CD4-positive, alpha-beta T cell (primary cell): ENCODE data around the gene KCND1. TPM values are rescaled to one million over a fixed set of nuclear protein-coding genes. Genes with fewer than 3 reads are reported as not detected.

Experiments
- ATAC-seq: fragments of 200-7000 bp; cut with Tn5 transposase; one replicate; pipeline ENCODE4 v1.10.0; 2022; ENCODE audit warnings: mild to moderate bottlenecking; ENCODE audit not compliant: poor library complexity
- CTCF ChIA-PET: fragments of 350-600 bp; sonication (Branson Sonifier 250); formaldehyde crosslinking; loops from one replicate; lab custom pipeline; 2021; ENCODE audit warnings: antibody characterized with exemption, inconsistent platforms; lab: Charles Lee
- POLR2A ChIA-PET: fragments of 350-600 bp; sonication (Branson Sonifier 250); formaldehyde crosslinking; loops from one replicate; lab custom pipeline; 2021; ENCODE audit warnings: antibody characterized with exemption, inconsistent platforms; lab: Charles Lee
- DNase-seq, 14 experiments: peaks; one replicate each; pipeline ENCODE4 v3.0.0-alpha.2; 2013 to 2020; ENCODE audit warnings: mixed read lengths in 2 of 14
- H3K27ac ChIP-seq, 2 donors: one replicate each; pipeline versions ENCODE4 v1.5.1 to v1.7.0; 2013; ENCODE audit warnings: low read length in 2 of 2, low read depth in 1 of 2, mild to moderate bottlenecking in 1 of 2
- H3K27me3 ChIP-seq, 2 experiments: 1 replicate in 1 of 2; 2 replicates in 1 of 2; pipeline versions ENCODE4 v1.6.1 to v1.7.0; 2013; ENCODE audit warnings: low read length in 2 of 2, control low read depth in 1 of 2, mild to moderate bottlenecking in 1 of 2, moderate library complexity in 1 of 2; ENCODE audit not compliant: insufficient read depth in 2 of 2, control insufficient read depth in 1 of 2
- H3K36me3 ChIP-seq: one replicate; pipeline ENCODE4 v1.6.1; 2013; ENCODE audit warnings: low read length, control low read depth; ENCODE audit not compliant: insufficient read depth
- H3K4me1 ChIP-seq: one replicate; pipeline ENCODE4 v1.6.1; 2013; ENCODE audit warnings: low read length, control low read depth; ENCODE audit not compliant: insufficient read depth
- H3K4me3 ChIP-seq: one replicate; pipeline ENCODE4 v1.5.1; 2013; ENCODE audit warnings: mild to moderate bottlenecking, low read length, moderate library complexity
- H3K9me3 ChIP-seq, 2 experiments: 1 replicate in 1 of 2; 2 replicates in 1 of 2; pipeline versions ENCODE4 v1.6.1 to v1.7.0; 2013; ENCODE audit warnings: low read length in 2 of 2, mild to moderate bottlenecking in 2 of 2, control low read depth in 1 of 2, moderate library complexity in 1 of 2; ENCODE audit not compliant: control insufficient read depth in 1 of 2, insufficient read depth in 1 of 2
- H3K27ac Mint-ChIP-seq: one replicate; pipeline ENCODE4 v1.8.0; 2020; ENCODE audit warnings: mixed read lengths
- H3K27me3 Mint-ChIP-seq: one replicate; pipeline ENCODE4 v1.8.0; 2021; ENCODE audit warnings: mixed read lengths
- H3K36me3 Mint-ChIP-seq: one replicate; pipeline ENCODE4 v1.8.0; 2021; ENCODE audit warnings: low read depth, mixed read lengths
- H3K4me1 Mint-ChIP-seq: one replicate; pipeline ENCODE4 v1.8.0; 2021; ENCODE audit warnings: low read depth, mixed read lengths
- H3K4me3 Mint-ChIP-seq: one replicate; pipeline ENCODE4 v1.8.0; 2020; ENCODE audit warnings: mild to moderate bottlenecking, mixed read lengths
- H3K9me3 Mint-ChIP-seq: one replicate; pipeline ENCODE4 v1.8.0; 2020; ENCODE audit warnings: mixed read lengths
- intact Hi-C, 2 experiments: fragments of 100-400 bp; cut with DNase I in 1 of 2; cut with micrococcal nuclease in 1 of 2; formaldehyde crosslinking; loops; one replicate each; pipeline versions ENCODE4 v1.15.1 to v1.9.0; 2023 to 2025; cut with DNase I, micrococcal nuclease
- total RNA-seq, 174 experiments: library from RNA in 2 of 174; stranded (reverse) in 2 of 174; gene quantifications; one replicate each; pipeline ENCODE4 v1.2.3 and lab custom pipeline; 2021 to 2026
- TF ChIP-seq, protein P1 (sequence below): fragments of 200-600 bp; IDR thresholded peaks from one replicate; pipeline ENCODE4 v1.8.0; 2022; ENCODE audit warnings: antibody characterized with exemption, mild to moderate bottlenecking

KCND1 gene
- total RNA-seq, 2 experiments from 2014 or later = 1.5 to 2.7 TPM

DNA sequence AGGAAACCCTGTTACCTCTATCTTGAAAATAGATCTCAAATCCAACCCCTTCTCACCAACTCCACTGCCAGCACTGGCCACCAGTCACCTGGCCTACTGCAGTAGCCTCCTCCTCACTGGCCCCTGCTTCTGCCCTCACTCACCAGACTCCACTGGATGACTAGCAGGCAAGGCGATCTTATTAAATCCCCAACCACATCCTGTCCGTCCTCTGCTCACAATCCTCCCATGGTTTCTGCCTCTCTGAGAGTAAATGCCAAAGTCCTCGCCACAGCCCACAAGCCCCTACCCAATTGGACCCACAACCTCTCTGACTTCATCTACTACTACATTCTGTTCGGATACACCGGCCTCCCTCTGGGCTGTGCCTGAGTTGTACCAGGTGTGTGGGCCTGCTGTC is 47.4 kb downstream of the KCND1 start:
- peaks cover 64% of the 10 kb centered on the region for H3K4me1 ChIP-seq
- no peaks in the 10 kb centered on the region for H3K9me3 ChIP-seq
- Mint-ChIP-seq H3K36me3 (peaks cover 61% of the 10 kb centered on the region), H3K27me3 (no peaks in the 10 kb centered on the region), H3K4me1 (peaks cover 39% of the 10 kb centered on the region), H3K4me3 (peak overlapping the region; percentile 58), H3K27ac (peak overlapping the region; percentile 85), H3K9me3 (no peaks in the 10 kb centered on the region)
- no peak for DNase-seq
- no peak for ATAC-seq
- H3K27me3 ChIP-seq = no peaks in the 10 kb centered on the region
- intact Hi-C loops = no loop called here
- peaks cover 54% of the 10 kb centered on the region for H3K36me3 ChIP-seq
- POLR2A ChIA-PET = interaction anchor here (1.8 to 11.7 kb wide), 2 partner anchors 12 to 16 kb away, joined by 5 to 335 read pairs; partner anchors contain the start of gene SLC35A2
- no peak overlapping the region for H3K4me3 ChIP-seq
- CTCF ChIA-PET = no interaction called here
- H3K27ac ChIP-seq = no peak overlapping the region
- TF ChIP-seq, protein P1, sequence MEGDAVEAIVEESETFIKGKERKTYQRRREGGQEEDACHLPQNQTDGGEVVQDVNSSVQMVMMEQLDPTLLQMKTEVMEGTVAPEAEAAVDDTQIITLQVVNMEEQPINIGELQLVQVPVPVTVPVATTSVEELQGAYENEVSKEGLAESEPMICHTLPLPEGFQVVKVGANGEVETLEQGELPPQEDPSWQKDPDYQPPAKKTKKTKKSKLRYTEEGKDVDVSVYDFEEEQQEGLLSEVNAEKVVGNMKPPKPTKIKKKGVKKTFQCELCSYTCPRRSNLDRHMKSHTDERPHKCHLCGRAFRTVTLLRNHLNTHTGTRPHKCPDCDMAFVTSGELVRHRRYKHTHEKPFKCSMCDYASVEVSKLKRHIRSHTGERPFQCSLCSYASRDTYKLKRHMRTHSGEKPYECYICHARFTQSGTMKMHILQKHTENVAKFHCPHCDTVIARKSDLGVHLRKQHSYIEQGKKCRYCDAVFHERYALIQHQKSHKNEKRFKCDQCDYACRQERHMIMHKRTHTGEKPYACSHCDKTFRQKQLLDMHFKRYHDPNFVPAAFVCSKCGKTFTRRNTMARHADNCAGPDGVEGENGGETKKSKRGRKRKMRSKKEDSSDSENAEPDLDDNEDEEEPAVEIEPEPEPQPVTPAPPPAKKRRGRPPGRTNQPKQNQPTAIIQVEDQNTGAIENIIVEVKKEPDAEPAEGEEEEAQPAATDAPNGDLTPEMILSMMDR = no peak

DNA sequence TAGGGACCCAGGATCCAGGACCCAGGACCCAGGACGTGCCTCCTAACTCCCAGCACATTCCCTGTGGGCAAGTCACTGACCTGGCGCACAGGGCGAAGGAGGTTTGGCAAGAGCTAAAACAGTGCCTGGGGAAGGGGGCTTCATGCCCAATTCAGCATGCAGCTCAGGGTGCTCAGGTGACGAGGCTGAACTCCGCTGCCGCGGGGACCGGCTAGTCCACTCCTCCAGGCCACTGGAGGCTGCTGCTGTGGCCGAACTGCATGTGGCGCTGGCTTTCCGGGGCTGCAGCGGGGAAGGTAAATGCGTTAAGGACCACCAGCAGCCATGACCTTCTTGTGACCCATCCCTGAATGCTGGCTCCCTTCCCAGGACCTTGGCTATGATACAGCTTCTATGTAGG is 47.9 kb downstream of the KCND1 start:
- Histone ChIP-seq H3K27me3 (no peaks in the 10 kb centered on the region), H3K4me3 (no peak overlapping the region), H3K4me1 (peaks cover 64% of the 10 kb centered on the region), H3K36me3 (peaks cover 54% of the 10 kb centered on the region), H3K27ac (no peak overlapping the region), H3K9me3 (no peaks in the 10 kb centered on the region)
- ATAC-seq (no peak), DNase-seq (peak in 1 of 14 experiments; percentile 10)
- ChIA-PET POLR2A (interaction anchor here (1.8 to 11.7 kb wide), 2 partner anchors 12 to 16 kb away, joined by 5 to 335 read pairs; partner anchors contain the start of gene SLC35A2), CTCF (no interaction called here)
- Mint-ChIP-seq H3K36me3 (peaks cover 66% of the 10 kb centered on the region), H3K27me3 (no peaks in the 10 kb centered on the region), H3K4me1 (peaks cover 39% of the 10 kb centered on the region), H3K4me3 (peak overlapping the region; percentile 58), H3K9me3 (no peaks in the 10 kb centered on the region), H3K27ac (peak overlapping the region; percentile 85)
- TF ChIP-seq, protein P1 = no peak
- intact Hi-C loops = no loop called here

DNA sequence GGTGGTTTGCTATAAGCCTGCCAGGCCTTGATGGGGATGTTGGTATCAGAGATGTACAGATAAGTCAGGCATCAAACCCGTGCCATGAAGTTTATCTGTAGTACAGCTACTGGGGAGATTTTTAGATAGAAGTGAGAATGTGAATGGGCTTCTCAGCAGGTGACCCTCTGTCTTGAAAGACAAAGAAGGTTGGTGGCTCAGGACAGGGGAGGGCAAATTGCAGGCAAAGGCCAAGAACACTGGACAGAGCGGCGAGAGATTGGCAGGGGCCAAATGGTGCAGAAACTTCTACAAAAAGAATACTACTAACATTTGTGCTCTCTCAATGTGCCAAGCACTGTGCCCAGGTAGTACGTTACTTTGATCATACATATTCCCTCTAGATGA is 50.9 kb downstream of the KCND1 start:
- peaks cover 66% of the 10 kb centered on the region for H3K4me1 ChIP-seq
- no peaks in the 10 kb centered on the region for H3K9me3 Mint-ChIP-seq
- peak overlapping the region; percentile 98 for H3K4me3 Mint-ChIP-seq
- TF ChIP-seq, protein P1 = no peak
- ChIA-PET POLR2A (interaction anchor here (1.7 to 11.7 kb wide), 5 partner anchors 9 to 37 kb away, joined by 4 to 335 read pairs (median 9); partner anchors contain the start of genes OTUD5, PQBP1, SLC35A2 and TIMM17B), CTCF (interaction anchor here (0.7 to 2.6 kb wide), 2 partner anchors 17 to 25 kb away, joined by 3 to 10 read pairs; no protein-coding TSS in a partner anchor)
- peak overlapping the region; percentile 95 for H3K27ac Mint-ChIP-seq
- DNase-seq (no peak), ATAC-seq (no peak)
- peak overlapping the region; percentile 89 for H3K4me3 ChIP-seq
- intact Hi-C loops = loop anchor here in 1 of 2 experiments (1.0 kb wide), 1 partner anchor 17 kb away; no protein-coding TSS in a partner anchor
- no peaks in the 10 kb centered on the region for H3K9me3 ChIP-seq
- no peaks in the 10 kb centered on the region for H3K27me3 Mint-ChIP-seq
- peaks cover 52% of the 10 kb centered on the region for H3K36me3 ChIP-seq
- peaks cover 75% of the 10 kb centered on the region for H3K36me3 Mint-ChIP-seq
- H3K27ac ChIP-seq = peak overlapping the region; percentile 29 to 94
- peaks cover 44% of the 10 kb centered on the region for H3K4me1 Mint-ChIP-seq
- H3K27me3 ChIP-seq = no peaks in the 10 kb centered on the region
